ENCODE measurements around the gene CCR9.

CCR9 gene

GRCh38 chr3:45909542-45909941, 23.2 kb downstream of the CCR9 start:
- no peak for DNase-seq

GRCh38 chr3:45910892-45911291, 24.5 kb downstream of the CCR9 start:
- DNase-seq, result no peak

GRCh38 chr3:45911511-45912226, 25.3 kb downstream of the CCR9 start:
- no peak for DNase-seq

GRCh38 chr3:45912435-45912834, 26.1 kb downstream of the CCR9 start:
- DNase-seq, result no peak

GRCh38 chr3:45914362-45915058, 28.2 kb downstream of the CCR9 start:
- DNase-seq, result peak; percentile 40

GRCh38 chr3:45915059-45915439, 28.7 kb downstream of the CCR9 start:
- peak; percentile 59 for DNase-seq

GRCh38 chr3:45915518-45916231, 29.3 kb downstream of the CCR9 start:
- DNase-seq, result peak; percentile 89

- no peak for DNase-seq
Measured at GRCh38 chr3:45917146-45917898, 31.0 kb downstream of the CCR9 start.

- no peak for DNase-seq
Measured at GRCh38 chr3:45921158-45922038, 35.1 kb downstream of the CCR9 start.

- DNase-seq, result no peak
Measured at GRCh38 chr3:45922039-45922326, 35.6 kb downstream of the CCR9 start.

- no peak for DNase-seq
Measured at GRCh38 chr3:45922950-45923590, 36.7 kb downstream of the CCR9 start.

GRCh38 chr3:45923755-45924154, 37.4 kb downstream of the CCR9 start:
- DNase-seq, result no peak

- no peak for DNase-seq
Measured at GRCh38 chr3:45927881-45928280, 41.5 kb downstream of the CCR9 start.

- DNase-seq, result peak; percentile 77
Measured at GRCh38 chr3:45929042-45929679, 42.8 kb downstream of the CCR9 start.

- peak; percentile 44 for DNase-seq
Measured at GRCh38 chr3:45931496-45931895, 45.2 kb downstream of the CCR9 start.

GRCh38 chr3:45932112-45932511, 45.8 kb downstream of the CCR9 start:
- no peak for DNase-seq

GRCh38 chr3:45933591-45933990, 47.2 kb downstream of the CCR9 start:
- DNase-seq, result no peak

- DNase-seq, result no peak
Measured at GRCh38 chr3:45936261-45936660, 49.9 kb downstream of the CCR9 start.

GRCh38 chr3:45937206-45938042, 51.1 kb downstream of the CCR9 start:
- DNase-seq, result no peak

GRCh38 chr3:45938043-45938435, 51.7 kb downstream of the CCR9 start:
- DNase-seq, result no peak
